Stimulated activated CD4-positive, alpha-beta T cell treated with anti-CD3 and anti-CD28 coated beads, Interleukin-15, amount 100 ng/mL, for 48 hours (primary cell): ENCODE results near the gene TTPAL.

ENCODE experiments used
- DNase-seq, 2 donors: peaks; one replicate each; pipeline ENCODE4 v3.0.0-alpha.2; 2020; ENCODE audit warnings: low read depth in 2 of 2

The TTPAL gene

DNA sequence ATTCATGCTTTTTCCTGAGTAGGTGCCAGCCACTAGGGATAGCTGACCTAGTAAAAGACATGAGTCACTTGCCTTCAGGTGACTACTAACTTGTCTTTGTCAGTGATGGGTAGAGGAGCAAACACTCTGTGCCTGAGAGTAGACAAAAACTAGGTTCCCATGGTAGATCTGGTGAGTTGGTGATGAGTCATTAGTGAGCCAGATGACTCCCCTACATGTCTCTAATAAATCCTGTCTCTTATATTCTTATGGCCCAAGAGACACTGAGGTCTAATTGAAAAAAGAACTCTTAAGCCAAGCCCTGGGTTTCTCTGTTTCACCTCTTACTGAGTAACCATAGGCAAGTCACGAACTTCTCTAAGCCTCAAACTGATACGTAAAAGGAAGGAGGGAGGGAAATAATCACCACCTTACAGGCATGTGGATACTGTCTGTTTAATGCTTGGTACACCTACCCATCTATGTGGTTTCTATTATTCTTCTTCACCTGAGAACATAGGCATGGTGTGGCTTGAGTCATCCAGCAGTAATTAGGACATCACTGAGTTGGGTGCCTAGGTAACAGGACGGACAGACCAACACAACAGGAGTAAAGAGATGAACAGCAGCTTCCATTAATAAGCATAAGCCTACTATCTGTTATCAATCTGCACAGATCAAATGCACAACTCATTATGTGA lies 20.3 kb downstream of the TTPAL start:
- DNase-seq = peak in 1 of 2 donors; percentile 22

DNA sequence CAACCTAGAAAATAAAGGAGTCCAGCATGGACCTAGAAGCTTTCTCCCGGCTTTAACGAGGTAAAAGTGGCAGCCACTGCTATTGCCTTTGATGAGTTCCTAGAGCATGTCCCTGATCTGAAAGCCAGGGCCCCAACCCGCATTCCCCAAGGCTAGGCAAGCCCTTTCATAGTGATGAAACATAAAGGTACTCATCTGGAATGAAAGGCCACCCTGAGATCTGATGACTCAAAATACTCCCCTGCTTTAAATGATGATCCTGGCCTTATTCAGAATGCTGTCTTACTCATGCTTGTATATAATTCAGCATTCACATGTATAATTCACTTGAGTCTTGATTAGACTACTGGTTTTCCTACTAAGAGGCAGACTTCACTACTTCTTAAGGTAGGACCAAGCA lies 21.3 kb downstream of the TTPAL start:
- peak; percentile 27 to 47 for DNase-seq

DNA sequence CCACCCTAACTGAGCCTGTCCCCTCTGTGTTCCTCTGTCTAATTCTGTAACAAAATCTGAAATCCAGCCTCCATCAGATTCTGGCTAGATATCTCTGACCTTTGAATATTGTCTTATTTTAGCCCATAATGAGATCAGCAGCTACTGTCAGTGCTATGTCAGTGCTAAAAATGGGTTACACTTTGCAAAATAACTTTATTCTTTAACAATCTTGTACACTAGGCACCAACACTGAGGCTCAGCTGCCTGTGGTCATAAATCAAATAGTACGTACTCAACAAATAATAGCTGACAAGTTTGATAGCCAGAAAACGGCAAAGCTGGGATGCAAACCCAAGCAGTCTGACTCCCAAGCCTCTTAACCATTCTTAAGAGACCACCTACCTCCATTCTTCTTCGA lies 22.1 kb downstream of the TTPAL start:
- DNase-seq = no peak

DNA sequence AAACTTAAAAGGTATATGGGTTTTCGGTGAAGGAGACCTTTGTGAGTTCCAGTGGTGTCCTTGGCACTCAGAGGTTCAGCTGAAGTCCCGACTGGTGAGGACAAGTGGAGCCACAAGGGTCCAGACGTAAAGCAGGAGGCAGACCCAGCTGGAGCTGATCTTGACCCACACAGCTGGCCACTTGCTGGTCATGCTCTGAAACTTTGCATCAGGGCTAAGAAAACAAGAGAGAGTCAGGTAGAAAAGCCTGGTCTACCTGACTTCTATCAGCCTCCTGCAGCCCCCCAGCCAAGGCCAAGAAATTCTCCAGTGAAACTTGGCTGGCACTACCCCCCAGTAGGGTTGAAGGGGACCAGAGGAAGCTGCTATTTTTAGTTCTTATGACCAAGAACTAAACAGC lies 24.5 kb downstream of the TTPAL start:
- DNase-seq = no peak

DNA sequence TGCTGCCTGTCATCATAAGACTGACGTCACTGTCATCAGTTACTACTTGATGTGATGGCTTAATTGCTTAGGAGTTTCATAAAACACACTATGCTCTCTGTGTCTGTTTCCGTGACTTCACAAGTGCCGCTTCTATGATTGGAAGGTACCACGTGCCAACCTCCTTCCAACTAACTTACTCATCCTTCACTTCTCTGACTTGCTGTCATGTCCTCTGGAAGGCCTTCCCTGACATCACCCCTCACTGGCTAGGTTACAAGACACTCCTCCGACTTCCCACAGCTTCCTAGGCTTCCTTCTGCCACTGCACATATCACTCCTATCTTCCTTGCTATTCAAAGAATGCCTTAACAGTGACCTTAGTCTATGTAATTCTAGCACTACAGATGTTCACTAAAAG lies 25.8 kb downstream of the TTPAL start:
- DNase-seq = no peak

DNA sequence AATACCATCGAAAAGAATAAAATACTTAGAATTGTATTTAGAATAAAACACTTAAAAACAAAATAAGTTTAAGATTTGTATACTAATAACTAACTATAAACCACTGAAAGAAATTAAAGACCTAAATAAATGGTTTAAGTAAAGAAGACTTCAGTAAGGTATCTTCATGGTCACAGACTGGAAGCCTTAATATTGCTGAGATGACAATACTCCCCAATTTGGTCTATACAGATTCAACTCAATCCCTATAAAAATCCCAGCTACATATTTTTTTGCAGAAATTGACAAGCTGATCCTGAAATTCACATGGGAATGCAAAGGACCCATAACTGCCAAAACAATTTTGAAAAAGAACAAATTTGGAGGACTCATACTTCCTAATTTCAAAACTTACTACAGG lies 27.3 kb downstream of the TTPAL start:
- no peak for DNase-seq

DNA sequence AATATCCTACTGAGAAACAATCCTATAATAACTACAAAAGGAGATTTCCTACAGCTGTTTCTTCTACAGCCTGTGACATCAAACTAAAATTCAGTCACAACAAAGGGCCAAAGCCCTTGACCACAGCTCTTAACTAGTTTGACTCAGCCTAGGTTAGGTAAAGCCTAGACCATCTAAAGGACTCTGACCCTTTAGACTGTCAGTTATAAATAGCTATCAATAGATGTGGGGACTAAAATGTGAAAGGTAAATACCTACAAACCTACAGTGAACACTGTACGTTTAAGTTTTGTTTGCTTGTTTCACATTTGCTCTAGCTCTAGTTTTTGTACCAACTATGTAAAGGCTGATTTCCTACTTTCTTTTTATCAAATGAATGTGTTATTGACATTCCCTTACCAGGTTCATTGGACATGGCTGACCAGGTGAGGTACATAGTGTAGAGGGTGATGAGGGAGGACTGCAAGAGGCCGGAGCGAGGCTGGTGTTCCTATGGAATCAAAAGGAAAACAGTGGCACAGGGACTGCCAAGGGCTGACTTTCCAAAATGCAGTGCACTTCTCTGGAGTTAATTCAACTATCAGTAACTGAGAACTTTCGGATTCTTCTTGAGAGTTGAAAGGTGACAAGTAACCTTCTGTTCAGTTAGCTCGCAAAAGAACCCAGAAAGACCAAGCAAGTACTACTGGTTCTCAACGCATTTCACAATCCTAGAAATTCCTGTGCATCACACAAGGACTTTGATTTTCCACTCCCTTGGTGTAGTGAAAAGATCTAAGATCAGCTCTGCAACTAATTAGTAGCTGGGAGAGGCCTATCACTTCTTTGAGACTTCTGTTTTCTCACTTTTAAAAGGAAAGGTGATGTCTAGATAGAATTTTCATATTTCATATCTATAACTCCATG lies 29.0 kb downstream of the TTPAL start:
- no peak for DNase-seq

DNA sequence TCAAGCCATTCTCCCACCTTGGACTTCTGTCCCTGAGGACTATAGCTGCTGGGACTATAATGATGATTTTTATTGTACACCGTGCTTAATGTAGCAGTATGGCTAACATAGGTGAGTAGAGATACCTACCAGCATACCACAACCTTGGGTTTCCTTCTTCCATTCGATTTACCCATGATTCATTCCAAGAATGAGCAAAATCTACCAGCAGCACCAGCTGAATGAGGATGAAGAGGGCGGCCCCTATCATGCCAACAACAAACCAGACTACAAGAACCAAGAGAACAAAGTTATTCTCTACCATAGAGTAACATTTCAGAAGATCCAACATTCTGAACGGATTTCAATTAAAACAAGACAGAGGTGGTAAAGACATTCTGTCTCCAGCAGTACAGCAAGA lies 34.1 kb downstream of the TTPAL start:
- no peak for DNase-seq

GRCh38 chr20:44513871-44514270 lies 38.2 kb downstream of the TTPAL start:
- DNase-seq = no peak

DNA sequence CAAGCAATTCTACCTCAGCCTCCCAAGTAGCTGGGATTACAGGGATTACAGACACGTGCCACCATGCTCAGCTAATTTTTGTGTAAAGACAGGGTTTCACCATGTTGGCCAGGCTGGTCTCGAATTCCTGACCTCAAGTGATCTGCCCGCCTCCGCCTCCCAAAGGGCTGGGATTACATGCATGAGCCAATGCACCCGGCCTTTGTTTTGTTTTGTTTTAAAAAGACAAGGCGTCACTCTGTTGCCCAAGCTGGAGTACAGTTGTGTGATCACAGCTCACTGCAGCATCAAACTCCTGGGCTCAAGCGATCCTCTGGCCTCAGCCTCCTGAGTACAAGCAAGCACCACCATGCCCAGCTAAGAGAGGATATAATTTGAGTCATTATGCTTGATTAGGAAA lies 40.8 kb downstream of the TTPAL start:
- DNase-seq = no peak

DNA sequence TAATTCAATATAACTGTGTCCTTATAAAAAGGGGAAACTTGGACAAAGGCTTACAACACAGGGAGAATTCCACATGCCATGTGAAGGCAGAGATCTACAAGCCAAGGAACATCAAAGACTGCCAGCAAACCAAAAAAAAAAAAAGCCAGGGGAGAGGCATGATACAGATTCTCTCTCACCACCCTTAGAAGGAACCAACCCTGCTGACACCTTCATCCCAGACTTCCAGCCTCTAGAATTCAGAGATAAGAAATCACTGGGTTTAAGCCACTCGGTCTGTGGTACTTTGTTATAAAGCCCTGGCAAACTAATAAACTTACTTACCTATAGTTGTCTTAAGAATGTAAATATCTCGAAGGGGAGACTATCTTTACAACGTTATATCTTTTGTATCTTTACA lies 41.8 kb downstream of the TTPAL start:
- no peak for DNase-seq

DNA sequence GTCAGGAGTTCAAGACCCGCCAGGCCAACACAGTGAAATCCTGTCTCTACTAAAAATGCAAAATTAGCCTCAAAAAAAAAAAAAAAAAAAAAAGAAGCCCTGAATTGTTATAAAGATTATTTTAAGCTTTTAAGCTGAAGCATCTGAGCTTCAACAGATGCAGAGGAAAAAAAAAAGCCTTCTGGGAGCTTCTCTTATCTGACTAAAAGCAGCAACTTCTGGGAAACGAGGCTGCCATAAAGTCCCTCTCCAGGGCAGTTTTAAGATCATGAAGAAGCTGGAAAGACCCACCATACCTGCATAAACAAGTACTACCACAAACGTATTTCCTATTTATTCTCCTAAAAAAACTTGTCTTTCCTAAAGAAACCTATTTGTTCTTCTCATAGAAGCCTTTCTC lies 42.6 kb downstream of the TTPAL start:
- DNase-seq = no peak

- no peak for DNase-seq
Observed at GRCh38 chr20:44520881-44521280, 45.2 kb downstream of the TTPAL start.

- DNase-seq = peak; percentile 91 to 97
Observed at GRCh38 chr20:44521484-44522481, 46.1 kb downstream of the TTPAL start, which contains the start of gene SERINC3. Gene SERINC3 (minus strand): TSS chr20:44522070. CDS start chr20:44521951, 119 bp downstream.

DNA sequence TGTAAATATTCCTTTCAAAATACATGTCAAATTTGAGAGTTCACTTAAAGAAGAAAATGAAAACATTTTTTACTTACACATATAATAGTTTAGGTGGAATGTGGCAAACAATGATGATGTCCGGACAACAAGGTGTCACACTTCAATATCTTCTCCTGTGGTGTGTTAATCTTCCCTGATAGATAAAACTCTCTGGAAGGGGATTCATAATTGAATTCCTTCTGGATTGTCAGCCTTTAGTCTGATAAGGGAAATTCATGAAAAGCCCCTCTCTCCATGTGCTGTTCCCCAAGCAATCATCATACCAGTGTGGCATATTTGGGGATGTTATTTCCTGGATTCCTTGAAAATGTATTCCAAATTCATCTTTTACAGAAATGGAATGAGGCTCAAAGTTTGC lies 47.2 kb downstream of the TTPAL start:
- DNase-seq = no peak

DNA sequence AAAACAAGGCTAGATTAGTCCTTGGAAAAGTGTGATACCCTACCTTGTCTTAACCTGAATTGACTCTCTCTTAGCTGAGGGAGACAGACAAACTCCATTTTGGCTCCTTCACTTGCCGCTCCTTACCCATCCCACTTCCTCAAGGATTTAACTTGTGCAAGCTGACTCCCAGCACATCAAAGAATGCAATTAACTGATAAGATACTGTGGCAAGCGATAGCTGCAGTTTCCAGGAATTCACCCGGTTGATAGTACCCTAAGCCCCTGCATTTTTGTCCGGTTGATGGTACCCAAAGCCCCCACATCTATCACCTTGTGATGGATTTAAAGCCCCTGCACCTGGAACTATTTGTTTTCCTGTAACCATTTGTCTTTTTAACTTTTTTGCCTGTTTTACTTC lies 48.1 kb downstream of the TTPAL start:
- no peak for DNase-seq

- DNase-seq = no peak
Observed at GRCh38 chr20:44526129-44526528, 50.5 kb downstream of the TTPAL start.

DNA sequence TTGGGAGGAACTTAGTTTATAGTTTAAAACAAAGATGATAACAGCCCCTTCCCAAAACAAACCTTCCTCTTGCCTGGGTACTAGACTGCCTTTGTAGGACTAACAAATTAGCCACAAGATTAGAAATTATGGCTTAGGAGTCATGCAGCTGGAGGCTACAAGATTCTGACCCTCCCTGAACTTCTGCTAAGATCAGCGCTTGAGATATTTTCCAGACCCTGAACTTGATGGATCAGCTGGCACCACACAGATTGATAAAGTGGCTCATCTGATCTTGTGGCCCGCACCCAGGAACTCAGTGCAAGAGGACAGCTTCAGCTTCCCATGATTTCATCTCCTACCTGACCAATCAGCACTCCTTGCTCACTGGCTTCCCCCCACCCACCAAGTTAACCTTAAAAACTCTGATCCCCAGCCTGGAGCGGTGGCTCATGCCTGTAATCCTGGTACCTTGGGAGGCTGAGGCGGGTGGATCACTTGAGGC lies 52.1 kb downstream of the TTPAL start:
- DNase-seq = no peak

DNA sequence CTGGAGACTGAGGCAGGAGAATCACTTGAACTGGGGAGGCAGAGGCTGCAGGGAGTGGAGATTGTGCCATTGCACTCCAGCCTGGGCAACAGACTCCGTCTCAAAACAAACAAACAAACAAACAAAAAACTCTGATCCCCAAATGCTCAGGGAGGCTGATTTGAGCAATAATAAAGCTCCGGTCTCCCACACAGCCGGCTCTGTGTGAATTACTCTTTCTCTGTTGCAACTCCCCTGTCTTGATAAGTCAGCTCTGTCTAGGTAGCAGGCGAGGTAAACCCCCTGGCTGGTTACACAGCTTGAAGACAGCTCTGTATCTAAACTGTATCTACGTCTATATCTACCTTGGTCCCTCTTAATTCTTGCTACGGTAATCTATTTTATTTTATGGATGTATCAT lies 52.6 kb downstream of the TTPAL start:
- DNase-seq = no peak

GRCh38 chr20:44532259-44532980 lies 56.7 kb downstream of the TTPAL start:
- no peak for DNase-seq

- DNase-seq = no peak
Observed at GRCh38 chr20:44532981-44533331, 57.3 kb downstream of the TTPAL start.
